ENCODE results near the gene PSMD13.
"Not testable (repeated sequence)": the region's sequence is repeated elsewhere in the genome, so short reads cannot be mapped to it uniquely, and the experiment has no call there.

PSMD13 gene

GRCh38 chr11:282630-283360 lies 46.0 kb downstream of the PSMD13 start:
- Histone ChIP-seq H3K36me3 (no peaks in the 10 kb centered on the region), H3K9ac (0 out of 22 replicates have a peak overlapping the region, but pooled peaks of 1 of the 11 experiments have one; percentile 18), H3K4me1 (peaks cover 43 to 57% (median 49%) of the 10 kb centered on the region in 10 experiments), H3K27ac (no peak overlapping the region), H3K9me3 (replicated peaks in 1 of 11) (peaks cover 0 to 20% (median 6%) of the 10 kb centered on the region in 11 experiments; a peak in 12 of 22 replicates), H3K4me3 (no peak overlapping the region), H4K20me1 (peaks cover 0 to 34% (median 7%) of the 10 kb centered on the region in 11 experiments; a peak in 11 of 22 replicates), H3K4me2 (peak overlapping the region in 6 of 11 experiments; percentile 11 to 82 (median 38); a peak in 7 of 22 replicates), H3K27me3 (peaks cover 91 to 100% (median 100%) of the 10 kb centered on the region in 11 experiments)
- no peak for TF ChIP-seq Cebpa-rat (IDR thresholded peaks at IDR 0.05)

GRCh38 chr11:283405-284104 lies 46.8 kb downstream of the PSMD13 start:
- H3K36me3 ChIP-seq: no peaks in the 10 kb centered on the region
- no peak overlapping the region for H3K27ac ChIP-seq
- no peak overlapping the region for H3K9ac ChIP-seq
- H4K20me1 ChIP-seq: peaks cover 0 to 37% (median 11%) of the 10 kb centered on the region in 11 experiments; a peak in 11 of 22 replicates
- H3K4me3 ChIP-seq: no peak overlapping the region
- H3K9me3 ChIP-seq (replicated peaks in 1 of 11): peaks cover 0 to 20% (median 6%) of the 10 kb centered on the region in 11 experiments; a peak in 12 of 22 replicates
- peaks cover 48 to 57% (median 52%) of the 10 kb centered on the region in 10 experiments for H3K4me1 ChIP-seq
- TF ChIP-seq Cebpa-rat (IDR thresholded peaks at IDR 0.05): no peak
- peaks cover 94 to 100% (median 100%) of the 10 kb centered on the region in 11 experiments for H3K27me3 ChIP-seq
- H3K4me2 ChIP-seq: no peak overlapping the region

- Histone ChIP-seq H3K36me3 (no peaks in the 10 kb centered on the region), H3K9ac (no peak overlapping the region), H4K20me1 (peaks cover 0 to 37% (median 11%) of the 10 kb centered on the region in 11 experiments; a peak in 11 of 22 replicates), H3K27ac (no peak overlapping the region), H3K27me3 (peaks cover 86 to 95% (median 94%) of the 10 kb centered on the region in 11 experiments), H3K4me2 (no peak overlapping the region), H3K4me1 (peaks cover 41 to 53% (median 50%) of the 10 kb centered on the region in 10 experiments), H3K9me3 (replicated peaks in 1 of 11) (peaks cover 0 to 17% (median 6%) of the 10 kb centered on the region in 11 experiments; a peak in 12 of 22 replicates), H3K4me3 (no peak overlapping the region)
- no peak for TF ChIP-seq Cebpa-rat (IDR thresholded peaks at IDR 0.05)
Observed at GRCh38 chr11:284105-285020, 47.6 kb downstream of the PSMD13 start.

- peaks cover 41 to 53% (median 50%) of the 10 kb centered on the region in 10 experiments for H3K4me1 ChIP-seq
- no peak for TF ChIP-seq Cebpa-rat (IDR thresholded peaks at IDR 0.05)
- no peaks in the 10 kb centered on the region for H3K36me3 ChIP-seq
- H3K9ac ChIP-seq: peak overlapping the region in 1 of 11 experiments; percentile 15; a peak in 1 of 22 replicates
- H3K27me3 ChIP-seq: peaks cover 77 to 86% (median 85%) of the 10 kb centered on the region in 11 experiments
- no peak overlapping the region for H3K4me2 ChIP-seq
- H4K20me1 ChIP-seq: peaks cover 0 to 34% (median 11%) of the 10 kb centered on the region in 11 experiments; a peak in 11 of 22 replicates
- H3K27ac ChIP-seq: no peak overlapping the region
- H3K4me3 ChIP-seq: no peak overlapping the region
- peaks cover 0 to 8% (median 5%) of the 10 kb centered on the region in 11 experiments; a peak in 11 of 22 replicates for H3K9me3 ChIP-seq (replicated peaks in 1 of 11)
Observed at GRCh38 chr11:285021-285893, 48.5 kb downstream of the PSMD13 start.

- H3K4me1 ChIP-seq: peaks cover 41 to 53% (median 50%) of the 10 kb centered on the region in 10 experiments
- H3K9me3 ChIP-seq (replicated peaks in 1 of 11): peaks cover 0 to 2% (median 0%) of the 10 kb centered on the region in 11 experiments; a peak in 8 of 22 replicates
- peaks cover 0 to 5% (median 0%) of the 10 kb centered on the region in 11 experiments; a peak in 4 of 22 replicates for H3K36me3 ChIP-seq
- no peak overlapping the region for H3K4me2 ChIP-seq
- H3K4me3 ChIP-seq: no peak overlapping the region
- peaks cover 0 to 33% (median 8%) of the 10 kb centered on the region in 11 experiments; a peak in 11 of 22 replicates for H4K20me1 ChIP-seq
- H3K27ac ChIP-seq: no peak overlapping the region
- peak overlapping the region in 1 of 11 experiments; percentile 15; a peak in 1 of 22 replicates for H3K9ac ChIP-seq
- TF ChIP-seq Cebpa-rat (IDR thresholded peaks at IDR 0.05): no peak
- peaks cover 71 to 80% (median 79%) of the 10 kb centered on the region in 11 experiments for H3K27me3 ChIP-seq
Observed at GRCh38 chr11:285894-286220, 49.1 kb downstream of the PSMD13 start.

- not testable (repeated sequence) for H3K9me3 ChIP-seq (replicated peaks in 1 of 11)
- Histone ChIP-seq H3K4me1 (peaks cover 36 to 49% (median 43%) of the 10 kb centered on the region in 10 experiments), H4K20me1 (peaks cover 0 to 27% (median 6%) of the 10 kb centered on the region in 11 experiments; a peak in 8 of 22 replicates), H3K36me3 (peaks cover 0 to 18% (median 4%) of the 10 kb centered on the region in 11 experiments; a peak in 8 of 22 replicates), H3K4me2 (peak overlapping the region; percentile 91 to 100 (median 99)), H3K4me3 (peak overlapping the region; percentile 69 to 88 (median 74); a peak in 18 of 20 replicates), H3K9ac (peak overlapping the region in 6 of 11 experiments; percentile 84 to 98 (median 86); a peak in 10 of 22 replicates), H3K27ac (peak overlapping the region in 2 of 11 experiments; percentile 81 to 91; a peak in 4 of 22 replicates), H3K27me3 (peaks cover 58 to 67% (median 66%) of the 10 kb centered on the region in 11 experiments)
Observed at GRCh38 chr11:286977-287820, 50.4 kb downstream of the PSMD13 start.

Measured in BLaER1 treated with 17β-estradiol and CSF1 and Interleukin-3, amounts not matched to agents 10 nM and 100 nM (cell line).